GM18909 (cell line): Measurements from ENCODE around the gene MYH15.

Source experiments
- ATAC-seq: cut with Tn5 transposase; IDR thresholded peaks from one replicate; pipeline ENCODE4 v1.9.1; 2021; ENCODE audit warnings: mild to moderate bottlenecking; ENCODE audit not compliant: unreplicated experiment, poor library complexity

MYH15 gene

DNA sequence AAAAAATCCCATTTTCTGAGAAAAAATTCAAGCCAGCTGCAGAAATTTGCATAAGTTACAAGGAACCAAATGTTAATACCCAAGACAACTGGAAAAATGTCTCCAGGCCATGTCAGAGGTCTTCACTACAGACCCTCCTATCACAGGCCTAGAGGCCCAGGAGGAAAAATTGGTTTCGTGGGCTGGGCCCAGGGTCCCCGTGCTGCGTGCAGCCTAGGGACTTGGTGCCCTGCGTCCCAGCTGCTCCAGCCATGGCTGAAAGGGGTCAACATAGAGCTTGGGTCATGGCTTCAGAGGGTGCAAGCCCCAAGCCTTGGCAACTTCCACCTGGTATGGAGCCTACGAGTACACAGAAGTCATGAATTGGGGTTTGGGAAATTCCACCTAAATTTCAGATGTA is 78.0 kb downstream of the MYH15 start:
- ATAC-seq: no peak

DNA sequence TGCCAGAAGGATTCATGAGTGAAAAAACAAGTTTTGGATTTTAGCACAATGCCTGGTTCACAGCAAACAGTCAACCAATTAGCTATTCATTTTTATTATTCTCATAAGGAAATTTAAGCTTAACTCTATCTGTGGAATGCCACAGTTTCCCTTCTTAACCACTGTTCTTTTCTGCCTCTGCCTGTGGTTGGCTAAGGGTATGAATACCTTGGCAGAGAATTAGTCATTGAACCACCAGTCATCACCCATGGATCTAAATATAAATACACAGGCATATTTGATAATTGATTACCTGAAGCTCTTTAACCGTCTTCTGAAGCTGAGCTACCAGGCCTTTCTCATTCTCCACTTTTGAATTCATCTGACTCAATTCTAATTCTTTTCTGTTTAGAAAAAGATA is 79.9 kb downstream of the MYH15 start:
- ATAC-seq: no peak

DNA sequence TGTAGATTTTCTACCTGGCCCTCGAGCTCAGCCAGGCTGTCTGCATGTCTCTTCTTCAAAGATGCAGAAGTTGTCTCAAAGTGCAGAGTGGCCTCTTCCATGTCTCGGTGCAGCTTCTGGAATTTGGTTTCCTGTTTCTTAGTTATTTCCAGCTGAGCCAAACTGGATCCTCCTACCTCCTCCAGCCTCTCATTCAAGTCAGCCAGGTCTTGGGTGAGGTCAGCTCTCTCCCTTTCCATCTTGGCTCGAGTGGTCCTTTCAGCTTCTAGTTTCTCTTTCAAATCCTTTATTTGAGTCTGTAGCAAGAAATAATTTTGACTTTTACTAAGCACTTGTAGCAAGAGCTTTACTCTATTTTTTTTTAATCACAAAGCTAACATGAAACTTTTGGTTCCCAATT is 81.8 kb downstream of the MYH15 start:
- no peak for ATAC-seq

DNA sequence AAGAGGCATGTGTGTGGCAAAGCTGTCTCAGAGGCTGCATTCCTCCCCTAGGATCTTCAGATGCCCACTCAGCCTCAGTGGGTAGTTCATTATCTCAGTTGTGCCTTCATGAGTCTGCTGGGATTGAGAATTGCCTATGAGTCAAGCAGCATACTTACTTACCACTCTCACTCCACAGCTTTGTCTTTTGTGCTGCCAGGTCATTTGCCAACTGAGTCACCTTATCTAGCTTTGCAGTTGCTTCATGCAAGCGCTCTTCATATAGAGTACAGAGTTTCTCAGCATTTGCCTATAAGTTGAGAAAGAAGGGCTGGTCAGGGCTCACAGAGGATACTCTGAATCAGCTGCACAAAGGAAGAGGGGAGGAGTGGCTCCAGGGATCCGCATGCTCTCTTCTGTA is 89.5 kb downstream of the MYH15 start:
- no peak for ATAC-seq

DNA sequence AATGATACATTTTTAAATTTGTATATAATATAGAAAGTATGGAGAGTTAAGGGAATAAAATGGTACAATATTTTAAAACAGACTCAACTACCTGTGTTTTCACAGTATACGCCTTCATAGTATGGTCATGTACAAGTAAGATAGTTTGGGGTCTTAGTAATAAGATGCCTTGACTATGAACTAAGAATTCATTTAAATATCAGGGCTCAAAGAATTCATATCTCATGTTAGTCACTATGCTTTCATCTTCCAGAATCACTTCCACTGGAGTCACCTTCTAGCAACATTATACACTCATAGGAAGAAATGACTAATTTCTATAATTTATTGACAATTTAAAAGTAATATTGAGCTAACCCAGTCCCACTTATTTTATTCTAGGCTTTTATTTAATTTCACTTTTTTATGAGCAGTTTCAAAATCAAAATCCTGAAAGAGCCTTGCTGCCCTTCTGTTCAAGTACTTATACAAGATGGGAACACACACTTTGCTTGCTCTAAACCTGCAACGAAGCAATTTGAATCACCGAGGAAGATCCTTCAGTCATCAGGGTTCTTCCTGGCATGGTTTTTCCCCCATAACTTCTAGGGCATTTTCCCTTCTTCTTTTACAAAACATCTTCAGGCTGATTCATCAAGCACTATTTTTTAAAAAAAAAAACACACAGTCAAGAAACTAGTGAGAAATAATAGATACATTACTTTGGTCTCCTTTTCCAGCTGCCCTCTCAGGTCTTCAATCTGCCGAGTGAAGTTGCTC is 94.1 kb downstream of the MYH15 start:
- no peak for ATAC-seq

DNA sequence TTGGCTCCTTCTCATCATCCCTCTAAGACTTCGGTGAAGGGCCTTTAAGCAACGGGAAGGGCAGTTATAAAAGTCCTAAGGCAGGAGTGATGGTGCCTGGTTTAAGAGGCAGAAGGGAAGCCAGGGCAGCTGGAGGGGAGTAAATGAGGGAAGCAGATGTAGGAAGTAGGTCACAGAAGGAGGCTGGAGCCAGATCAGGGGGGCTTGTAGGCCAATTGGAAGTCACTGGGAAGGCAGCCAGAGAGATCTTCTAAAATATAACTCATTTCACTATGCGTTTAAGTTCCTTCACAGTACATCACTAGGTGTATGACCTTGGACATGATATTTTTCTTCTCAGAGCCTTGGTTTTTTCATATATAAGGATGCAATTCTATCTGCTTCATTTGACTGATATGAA is 94.7 kb downstream of the MYH15 start:
- no peak for ATAC-seq

DNA sequence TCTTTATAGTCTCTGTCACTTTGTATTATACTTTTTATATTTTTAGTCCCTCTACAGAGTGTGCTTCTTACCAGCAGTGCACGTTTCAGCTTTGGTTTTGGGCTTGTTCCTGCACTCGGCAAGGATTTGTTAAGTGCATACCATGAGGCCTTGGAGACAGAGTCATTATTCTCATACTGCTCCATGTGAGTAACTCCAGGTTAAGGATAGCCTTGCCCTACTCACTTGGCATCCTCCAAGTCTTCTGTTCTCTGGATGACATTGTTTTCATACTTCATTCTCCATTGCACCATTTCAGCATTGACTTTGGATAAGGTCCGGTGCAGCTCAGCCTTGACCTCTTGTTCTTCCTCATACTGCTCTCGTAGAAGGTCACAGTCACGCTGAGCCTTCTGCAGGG is 96.4 kb downstream of the MYH15 start:
- no peak for ATAC-seq

DNA sequence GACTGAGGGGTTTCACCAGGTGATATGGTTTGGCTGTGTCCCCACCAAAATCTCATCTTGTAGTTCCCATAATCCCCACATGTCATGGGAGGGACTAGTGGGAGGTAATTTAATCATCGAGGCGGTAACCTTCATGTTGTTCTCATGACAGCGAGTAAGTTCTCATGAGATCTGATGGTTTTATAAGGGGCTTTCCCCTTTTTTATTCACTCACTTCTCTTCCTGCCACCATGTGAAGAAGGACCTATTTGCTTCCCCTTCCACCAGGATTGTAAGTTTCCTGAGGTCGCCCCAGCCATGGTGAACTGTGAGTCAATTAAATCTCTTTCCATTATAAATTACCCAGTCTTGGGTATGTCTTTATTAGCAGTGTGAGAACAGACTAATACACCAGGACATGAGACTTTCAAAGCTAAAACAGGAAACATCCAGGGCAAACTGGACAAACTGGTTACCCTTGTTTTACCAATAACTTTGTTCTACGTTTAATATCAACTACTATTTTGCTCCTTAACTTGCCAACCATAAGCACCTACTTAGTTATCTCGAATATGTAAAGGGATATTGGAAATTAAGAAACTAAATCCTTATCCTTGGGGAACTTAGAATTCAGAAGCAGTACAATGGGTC is 98.2 kb downstream of the MYH15 start:
- ATAC-seq: no peak

DNA sequence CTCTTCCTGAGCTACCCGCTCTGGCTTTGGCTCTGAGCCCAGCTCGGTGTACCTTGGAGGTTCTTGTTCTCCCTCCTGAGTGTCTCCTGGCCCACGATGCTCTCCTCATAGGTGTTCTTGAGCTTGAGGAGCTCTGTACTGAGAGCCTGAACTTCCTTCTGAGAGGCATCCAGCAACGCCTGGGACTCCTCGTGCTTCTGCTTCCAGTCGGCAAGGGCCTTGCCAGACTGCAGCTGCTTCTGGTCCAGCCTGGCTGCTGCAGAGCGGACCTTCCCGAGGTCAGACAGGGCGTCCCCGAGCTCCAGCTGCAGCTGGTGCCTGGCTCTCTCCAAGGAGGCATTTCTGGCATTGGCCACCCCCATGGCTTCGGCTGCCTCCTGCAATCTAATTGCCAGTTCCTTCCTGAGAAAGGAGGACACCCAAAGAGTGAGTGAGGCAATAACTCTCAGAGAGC is 99.8 kb downstream of the MYH15 start:
- no peak for ATAC-seq

DNA sequence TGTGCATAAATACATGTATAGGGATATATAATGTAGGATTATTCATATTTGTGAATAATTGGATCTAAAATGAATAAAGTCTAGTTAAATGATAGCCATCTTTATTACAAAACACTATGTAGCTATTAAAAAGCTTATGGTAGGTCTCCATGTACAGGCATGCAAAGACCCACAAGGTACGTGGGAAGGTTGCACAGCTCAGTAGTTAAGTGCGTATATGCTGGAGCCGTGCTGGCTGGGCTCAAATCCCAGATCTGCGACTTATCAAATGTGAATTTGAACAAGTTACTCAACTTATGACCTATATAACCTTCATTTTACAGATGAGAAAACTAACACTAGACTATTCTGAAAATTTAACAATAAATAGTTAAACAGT is 100.6 kb downstream of the MYH15 start:
- no peak for ATAC-seq

DNA sequence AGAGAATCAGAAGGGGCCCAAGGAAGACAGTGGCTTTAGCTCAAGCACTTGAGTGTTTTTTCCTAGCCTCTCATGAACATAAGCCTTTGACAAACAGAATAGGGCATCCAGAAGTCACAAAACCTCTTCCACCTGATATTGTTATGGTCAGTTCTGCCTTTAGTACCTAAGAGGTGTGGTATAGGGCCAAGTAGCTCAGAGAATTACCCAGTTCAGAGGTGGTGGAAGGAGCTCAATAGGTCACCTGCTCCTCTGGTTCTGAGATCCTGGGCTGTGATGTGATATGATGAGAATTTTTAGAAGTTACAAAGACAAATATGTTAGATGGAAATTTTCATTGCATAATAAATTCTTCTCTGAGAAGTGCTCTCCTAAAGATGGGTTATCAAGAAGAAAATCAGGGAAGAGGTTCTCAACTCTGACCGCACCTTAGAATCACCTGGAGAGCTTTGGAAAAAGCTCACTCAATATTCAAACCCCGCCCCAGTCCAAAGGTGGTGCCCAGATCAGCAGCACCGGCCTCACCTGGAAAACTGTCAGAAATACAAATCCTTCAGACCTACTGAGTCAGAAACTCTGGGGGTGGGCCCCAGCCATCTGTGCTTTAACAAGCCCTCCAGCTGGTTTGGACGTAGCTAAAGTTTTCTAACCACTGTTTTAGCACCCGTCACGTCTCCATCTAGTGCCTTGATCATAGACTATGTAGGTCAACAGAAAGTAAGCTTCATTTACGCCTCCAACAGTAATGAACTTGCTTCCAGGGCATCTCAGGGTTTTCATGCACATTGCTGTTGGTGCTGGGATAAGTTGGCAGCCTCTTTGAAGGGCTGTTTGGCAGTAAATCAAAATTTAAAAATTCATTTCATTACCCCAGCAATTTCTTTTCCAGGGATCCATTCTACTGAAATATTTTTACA is 101.3 kb downstream of the MYH15 start:
- no peak for ATAC-seq

DNA sequence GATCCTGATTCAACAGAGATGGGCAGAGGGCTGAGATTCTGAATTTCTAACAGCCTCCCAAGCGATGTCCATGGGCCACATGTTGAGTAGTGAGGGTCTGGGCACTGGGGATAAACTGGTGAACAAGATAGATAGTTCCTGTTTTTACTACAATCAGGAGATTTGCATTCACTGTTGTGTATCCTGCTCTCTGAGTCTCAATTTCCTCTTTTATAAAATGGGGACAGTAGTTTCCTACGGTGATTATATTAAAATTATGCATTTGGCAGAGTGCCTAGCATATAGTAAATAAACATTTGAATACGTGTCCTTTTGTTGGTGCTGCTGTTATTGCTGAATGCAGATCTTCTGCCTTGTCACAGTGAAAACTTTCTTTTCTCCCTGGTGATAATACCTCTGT is 102.5 kb downstream of the MYH15 start:
- ATAC-seq: no peak

DNA sequence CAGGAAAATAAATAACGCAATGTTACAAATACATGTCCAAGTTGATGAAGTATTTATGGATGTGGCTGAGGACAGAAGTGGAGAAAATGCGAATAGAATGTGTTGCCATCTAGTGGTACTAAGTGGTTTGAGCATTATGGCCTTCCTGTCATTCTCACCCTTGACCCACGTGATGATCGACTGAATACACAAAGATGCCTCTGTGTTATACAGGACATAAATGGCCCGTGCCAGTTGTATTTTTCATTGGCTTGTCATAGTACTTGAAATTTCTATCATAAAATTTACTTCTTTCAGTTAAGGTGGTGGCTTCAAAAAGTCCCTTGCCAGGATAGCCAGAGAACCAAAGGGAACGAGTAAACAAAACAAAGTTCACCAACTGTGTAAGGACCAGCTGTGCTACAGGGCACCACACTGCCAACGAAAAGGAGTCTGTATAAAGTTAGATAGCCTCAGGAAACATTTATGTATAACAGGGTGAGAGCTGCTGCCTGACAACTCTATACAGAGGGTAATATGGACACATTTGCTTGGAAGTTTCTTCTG is 103.7 kb downstream of the MYH15 start:
- ATAC-seq: peak; percentile 84

DNA sequence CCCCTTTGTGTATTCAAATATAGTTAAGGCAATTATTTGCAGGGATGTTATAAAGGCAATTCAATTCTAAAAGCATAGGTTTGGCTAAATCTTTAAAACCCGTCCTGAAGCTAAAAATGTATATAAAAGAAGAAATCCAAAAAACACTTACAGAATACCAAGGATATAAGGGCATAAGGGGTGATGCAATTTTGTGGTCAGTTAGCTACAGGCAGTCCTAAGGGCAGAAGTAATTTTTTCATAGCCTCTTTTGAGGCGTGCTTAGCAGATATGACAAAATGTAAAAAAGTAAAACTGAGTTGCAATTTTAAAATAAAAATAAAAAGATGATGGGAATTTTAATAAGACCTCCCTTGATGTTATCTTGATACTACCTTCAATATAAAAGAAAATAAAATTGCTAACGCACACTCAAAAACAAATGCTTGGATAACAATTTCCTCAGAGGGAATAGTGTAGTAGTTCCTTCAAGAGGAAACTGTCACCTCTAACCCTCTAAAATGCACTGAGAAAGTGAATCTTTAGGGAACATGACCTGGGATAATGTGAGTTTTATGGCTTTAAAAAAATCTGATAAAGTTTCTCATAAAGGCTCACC is 104.2 kb downstream of the MYH15 start:
- ATAC-seq: no peak

DNA sequence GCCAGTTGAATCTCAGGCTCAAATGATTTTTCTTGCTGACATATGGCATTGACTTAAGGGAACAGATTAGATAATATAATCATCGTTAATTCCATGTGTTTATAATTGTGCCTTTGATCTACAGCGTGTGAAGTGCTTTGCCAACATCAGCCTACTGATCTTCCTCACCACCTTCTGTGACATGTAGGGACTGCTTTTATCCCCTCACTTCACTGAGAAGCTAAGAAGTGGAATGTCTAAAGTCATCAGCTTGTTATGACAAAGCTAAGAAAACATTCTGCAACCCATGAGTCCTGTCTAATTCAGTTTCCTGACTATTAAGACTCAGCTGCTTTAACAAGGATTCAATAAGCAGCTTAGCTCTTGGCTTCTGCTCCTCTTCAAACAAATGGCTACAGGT is 106.0 kb downstream of the MYH15 start:
- ATAC-seq: no peak

DNA sequence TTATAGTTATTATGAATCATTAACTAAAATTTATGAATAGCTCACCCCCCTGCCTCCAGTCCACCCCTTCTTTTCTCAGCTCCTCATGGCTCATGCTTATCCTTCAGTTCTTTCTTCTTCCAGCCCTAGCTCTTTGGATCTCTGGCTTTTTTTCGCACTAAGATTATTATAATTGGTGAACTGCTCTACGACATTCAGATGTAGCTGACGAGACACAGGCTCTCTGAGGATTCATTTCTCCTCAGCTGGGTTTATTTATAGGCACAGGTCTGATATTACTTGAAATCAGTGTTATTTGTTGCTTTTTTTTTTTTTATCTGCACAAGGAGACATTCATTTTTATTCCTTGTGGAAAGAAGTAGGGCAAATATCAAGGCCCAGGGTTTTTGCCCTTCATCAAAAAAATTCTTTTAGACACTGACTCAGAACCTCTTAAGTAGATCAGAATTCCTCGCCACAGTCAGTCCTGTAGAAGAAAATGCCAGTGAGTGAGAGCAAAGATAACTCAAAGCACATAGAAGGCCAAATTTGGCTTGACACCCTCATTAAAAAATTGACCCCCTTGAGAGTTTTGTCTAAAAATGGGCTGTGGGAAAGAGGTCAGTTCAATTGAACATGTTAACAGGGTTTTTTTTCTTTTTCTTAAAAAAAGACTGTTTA is 106.6 kb downstream of the MYH15 start:
- ATAC-seq: no peak

DNA sequence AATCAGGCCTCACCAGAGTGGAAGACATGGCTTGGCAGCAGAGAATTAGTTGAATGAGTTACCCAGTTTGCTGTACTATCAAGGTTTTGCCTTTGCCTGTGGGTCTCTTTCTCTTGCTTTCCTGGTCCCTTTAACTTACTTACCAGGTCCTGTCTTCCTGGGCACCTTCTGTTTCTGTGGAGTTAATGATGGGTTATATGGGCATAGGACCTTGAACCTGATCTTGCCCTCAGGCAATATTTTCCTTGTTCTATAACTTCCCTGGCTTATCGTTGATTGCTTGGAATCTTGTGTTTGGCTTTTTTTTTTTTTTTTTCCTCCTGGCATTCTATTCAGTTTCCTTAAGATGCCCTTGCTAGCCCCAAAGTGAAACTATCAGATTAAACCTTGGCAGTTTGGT is 107.2 kb downstream of the MYH15 start:
- ATAC-seq: no peak

DNA sequence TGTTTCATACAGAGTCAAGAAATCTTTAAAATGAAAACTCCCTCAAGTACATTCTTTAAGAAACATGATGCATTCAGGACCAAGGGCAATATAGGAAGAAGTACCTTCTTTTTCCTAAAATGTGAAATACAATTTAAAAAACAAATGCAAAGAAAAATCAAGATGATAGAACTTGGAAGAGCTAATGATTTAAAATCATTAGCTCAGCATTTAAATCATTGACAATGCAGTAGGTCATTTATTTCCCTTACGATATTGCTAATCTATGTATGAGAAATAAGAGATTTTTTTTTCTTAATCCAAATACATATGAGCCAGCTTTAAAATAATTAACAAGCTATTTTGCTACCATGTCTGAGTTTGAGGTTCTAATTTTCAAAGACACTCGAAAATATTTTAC is 108.6 kb downstream of the MYH15 start:
- ATAC-seq: no peak

DNA sequence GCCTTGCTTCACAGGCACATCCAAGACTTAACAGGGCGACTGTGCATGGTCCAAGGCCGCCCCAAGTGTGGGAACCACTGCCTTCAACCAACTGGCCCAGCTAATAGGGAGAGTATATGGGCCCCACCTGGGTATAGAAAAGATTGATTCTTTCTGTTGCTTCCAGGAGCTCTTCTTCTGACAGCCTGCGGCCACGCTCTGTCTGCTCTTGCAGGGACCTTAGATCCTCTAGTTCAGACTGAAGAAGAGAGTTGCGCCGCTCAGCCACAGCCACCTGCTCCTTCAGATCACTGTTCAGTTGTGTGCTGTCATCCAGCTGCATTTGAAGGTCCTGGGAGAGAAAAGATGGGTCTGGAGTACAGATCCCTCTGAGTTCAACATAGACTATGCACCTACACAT is 111.9 kb downstream of the MYH15 start:
- no peak for ATAC-seq

DNA sequence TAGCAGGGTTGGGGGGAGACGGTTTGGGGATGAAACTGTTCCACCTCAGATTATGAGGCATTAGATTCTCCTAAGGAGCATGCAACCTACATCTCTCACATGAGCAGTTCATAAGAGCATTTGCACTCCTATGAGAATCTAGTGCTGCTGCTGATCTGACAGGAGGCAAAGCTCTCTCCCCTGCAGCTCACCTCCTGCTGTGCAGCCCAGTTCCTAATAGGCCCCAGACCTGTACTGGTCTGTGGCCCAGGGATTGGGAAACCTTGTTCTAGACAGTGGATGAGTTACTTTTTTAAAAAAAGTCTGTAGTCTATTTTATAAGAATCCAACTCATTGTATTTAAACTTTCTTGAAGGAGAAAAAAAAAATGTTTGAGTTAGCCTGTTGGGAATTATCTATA is 114.1 kb downstream of the MYH15 start:
- no peak for ATAC-seq
